DMS 273 treated with DMSO at 0.1 percent for 48 hours (cell line): ENCODE measurements around the gene ZSWIM1.
"Not testable (repeated sequence)": the region's sequence is repeated elsewhere in the genome, so short reads cannot be mapped to it uniquely, and the experiment has no call there.

ENCODE experiments used
- DNase-seq: peaks from one replicate; lab custom pipeline; 2025; lab: John Stamatoyannopoulos, UW

Gene ZSWIM1

GRCh38 chr20:45931680-45932079 is 50.7 kb downstream of the ZSWIM1 start:
- DNase-seq: not testable (repeated sequence)

- DNase-seq: peak; percentile 69
Observed at GRCh38 chr20:45933266-45934045, 52.4 kb downstream of the ZSWIM1 start.

- DNase-seq: no peak
Observed at GRCh38 chr20:45934046-45934585, 53.1 kb downstream of the ZSWIM1 start.
